Small intestine (tissue), 7 donors: ENCODE measurements around the gene TANC2. TPM values are rescaled to one million over a fixed set of nuclear protein-coding genes. Genes with fewer than 3 reads are reported as not detected.

Experiments used
- DNase-seq, 2 donors: peaks; one replicate each; pipeline versions ENCODE4 v3.0.0 to v3.0.0-alpha.2; 2013
- FAIRE-seq: peaks from 2 replicates; lab custom pipeline; 2012; peaks lifted over from hg19 to GRCh38; lab: Jason Lieb, UNC
- H3K27ac ChIP-seq, 3 donors: one replicate each; pipeline ENCODE4 v1.5.1; 2013; ENCODE audit warnings: low read length in 2 of 3, mild to moderate bottlenecking in 2 of 3, control low read depth in 1 of 3, inconsistent platforms in 1 of 3, low read depth in 1 of 3, moderate library complexity in 1 of 3
- H3K27me3 ChIP-seq, 3 donors: one replicate each; pipeline ENCODE4 v1.6.1; 2013; ENCODE audit warnings: low read length in 3 of 3, inconsistent platforms in 1 of 3; ENCODE audit not compliant: control insufficient read depth in 3 of 3, insufficient read depth in 3 of 3
- H3K36me3 ChIP-seq, 3 donors: one replicate each; pipeline ENCODE4 v1.6.1; 2013; ENCODE audit warnings: low read length in 3 of 3, inconsistent platforms in 1 of 3, low read depth in 1 of 3, mild to moderate bottlenecking in 1 of 3, moderate library complexity in 1 of 3; ENCODE audit not compliant: control insufficient read depth in 3 of 3, insufficient read depth in 2 of 3
- H3K4me1 ChIP-seq, 3 donors: one replicate each; pipeline ENCODE4 v1.6.1; 2013; ENCODE audit warnings: low read length in 2 of 3, inconsistent platforms in 1 of 3, low read depth in 1 of 3, mild to moderate bottlenecking in 1 of 3, moderate library complexity in 1 of 3; ENCODE audit not compliant: control insufficient read depth in 3 of 3, insufficient read depth in 2 of 3
- H3K4me3 ChIP-seq, 3 donors: one replicate each; pipeline ENCODE4 v1.5.1; 2013; ENCODE audit warnings: low read length in 3 of 3, control low read depth in 1 of 3, inconsistent platforms in 1 of 3, low read depth in 1 of 3, mild to moderate bottlenecking in 1 of 3, moderate library complexity in 1 of 3
- H3K9me3 ChIP-seq, 2 donors: one replicate each; pipeline ENCODE4 v1.6.1; 2013; ENCODE audit warnings: low read depth in 1 of 2, low read length in 1 of 2; ENCODE audit not compliant: control insufficient read depth in 2 of 2, insufficient read depth in 1 of 2
- WGBS, 3 donors: extraction: QIAGEN DNeasy Blood & Tissue Kit; methylation state at CpG; one replicate each; pipeline ENCODE4 v1.1.7; 2013; 5-methylcytosine and 5-hydroxymethylcytosine counted together
- polyA plus RNA-seq, 4 donors: library from polyadenylated mRNA; stranded (reverse) in 3 of 4; unstranded in 1 of 4; fragments of 200-250 nt in 3 of 4; fragments of 120-200 nt in 1 of 4; gene quantifications; one replicate each; pipeline versions ENCODE4 v1.2.1 to v1.2.3, GENCODE V29; 2013
- donor health status: healthy with polysubstance abuse.
- donor health status: control.
- donor health status: control.
- donor health status: Bipolar disorder and iron deficiency.
- donor health status: healthy.

Gene TANC2
- polyA plus RNA-seq, 4 donors = 0.22 to 8.5 (median 2.1) TPM

- DNase-seq (no peak), FAIRE-seq (no peak)
- H3K27me3 ChIP-seq = no peaks in the 10 kb centered on the region
- H3K27ac ChIP-seq = no peak overlapping the region
- no peaks in the 10 kb centered on the region for H3K36me3 ChIP-seq
- WGBS, 3 donors = 80 to 100% (median 90%) methylated on average over 1 of the region's 1 CpG
- no peaks in the 10 kb centered on the region for H3K9me3 ChIP-seq
- no peak overlapping the region for H3K4me3 ChIP-seq
- H3K4me1 ChIP-seq = peaks cover 0 to 6% (median 0%) of the 10 kb centered on the region in 3 donors
Observed at GRCh38 chr17:62948370-62948769, 17.7 kb upstream of the TANC2 start.

GRCh38 chr17:62949036-62949435, 17.0 kb upstream of the TANC2 start:
- Histone ChIP-seq H3K27me3 (no peaks in the 10 kb centered on the region), H3K4me3 (no peak overlapping the region), H3K9me3 (no peaks in the 10 kb centered on the region), H3K4me1 (peaks cover 0 to 6% (median 0%) of the 10 kb centered on the region in 3 donors), H3K36me3 (no peaks in the 10 kb centered on the region), H3K27ac (no peak overlapping the region)
- WGBS, 3 donors = 56 to 71% (median 58%) methylated on average over 3 of the region's 3 CpGs
- no peak for DNase-seq
- no peak for FAIRE-seq

GRCh38 chr17:62950067-62950466, 16.0 kb upstream of the TANC2 start:
- H3K36me3 ChIP-seq = no peaks in the 10 kb centered on the region
- DNase-seq = peak; percentile 32 to 94
- H3K4me3 ChIP-seq = no peak overlapping the region
- no peaks in the 10 kb centered on the region for H3K27me3 ChIP-seq
- H3K4me1 ChIP-seq = peaks cover 0 to 6% (median 0%) of the 10 kb centered on the region in 3 donors
- WGBS, 3 donors = 6 to 27% (median 25%) methylated on average over 1 of the region's 1 CpG
- H3K9me3 ChIP-seq = no peaks in the 10 kb centered on the region
- no peak overlapping the region for H3K27ac ChIP-seq
- FAIRE-seq = no peak

- Histone ChIP-seq H3K4me1 (peaks cover 0 to under 1% (median 0%) of the 10 kb centered on the region in 3 donors), H3K27me3 (no peaks in the 10 kb centered on the region), H3K4me3 (no peak overlapping the region), H3K9me3 (no peaks in the 10 kb centered on the region), H3K36me3 (no peaks in the 10 kb centered on the region), H3K27ac (no peak overlapping the region)
- WGBS, 3 donors = 86 to 90% (median 90%) methylated on average over 4 of the region's 4 CpGs
- FAIRE-seq (no peak), DNase-seq (no peak)
Observed at GRCh38 chr17:62955841-62956352, 10.1 kb upstream of the TANC2 start.

- DNase-seq (no peak), FAIRE-seq (no peak)
- Histone ChIP-seq H3K4me1 (peaks cover 0 to 2% (median 0%) of the 10 kb centered on the region in 3 donors), H3K36me3 (no peaks in the 10 kb centered on the region), H3K4me3 (no peak overlapping the region), H3K27ac (no peak overlapping the region), H3K27me3 (peaks cover 0 to 22% (median 5%) of the 10 kb centered on the region in 3 donors), H3K9me3 (no peaks in the 10 kb centered on the region)
- 51 to 71% (median 52%) methylated on average over 3 of the region's 3 CpGs for WGBS, 3 donors
Observed at GRCh38 chr17:62963296-62963695, 2.7 kb upstream of the TANC2 start.

GRCh38 chr17:62964506-62964905, 1.5 kb upstream of the TANC2 start:
- no peak overlapping the region for H3K4me3 ChIP-seq
- peaks cover 0 to 2% (median 0%) of the 10 kb centered on the region in 3 donors for H3K4me1 ChIP-seq
- no peak for FAIRE-seq
- no peaks in the 10 kb centered on the region for H3K36me3 ChIP-seq
- 42 to 85% (median 57%) methylated on average over 4 of the region's 4 CpGs for WGBS, 3 donors
- peaks cover 0 to 22% (median 5%) of the 10 kb centered on the region in 3 donors for H3K27me3 ChIP-seq
- H3K27ac ChIP-seq = no peak overlapping the region
- no peaks in the 10 kb centered on the region for H3K9me3 ChIP-seq
- no peak for DNase-seq

- DNase-seq = peak in 1 of 2 donors; percentile 12
- Histone ChIP-seq H3K4me1 (peaks cover 0 to 2% (median 0%) of the 10 kb centered on the region in 3 donors), H3K4me3 (peak overlapping the region in 1 of 3 donors; percentile 63), H3K36me3 (no peaks in the 10 kb centered on the region), H3K27ac (peak overlapping the region; percentile 43 to 89 (median 71)), H3K27me3 (peaks cover 0 to 22% (median 5%) of the 10 kb centered on the region in 3 donors), H3K9me3 (no peaks in the 10 kb centered on the region)
- no peak for FAIRE-seq
- 54 to 68% (median 59%) methylated on average over 19 of the region's 19 CpGs for WGBS, 3 donors
Observed at GRCh38 chr17:62965174-62965685, 805 bp upstream of the TANC2 start.

GRCh38 chr17:62966426-62967204, 580 bp downstream of the TANC2 start:
- no peak for FAIRE-seq
- Histone ChIP-seq H3K36me3 (no peaks in the 10 kb centered on the region), H3K9me3 (no peaks in the 10 kb centered on the region), H3K27ac (peak overlapping the region; percentile 59 to 78 (median 65)), H3K27me3 (peaks cover 0 to 22% (median 5%) of the 10 kb centered on the region in 3 donors), H3K4me1 (peaks cover 0 to 2% (median 0%) of the 10 kb centered on the region in 3 donors), H3K4me3 (peak overlapping the region; percentile 71 to 83 (median 78))
- 0 to 1% (median 0%) methylated on average over 54 to 80 of the region's 80 CpGs for WGBS, 3 donors
- DNase-seq = peak in 1 of 2 donors; percentile 81
